ENCODE data around the gene AARS2. TPM values are rescaled to one million over a fixed set of nuclear protein-coding genes. Genes with fewer than 3 reads are reported as not detected.

The AARS2 gene
- total and polyA plus RNA-seq, 9 of the 15 experiments (the other 6 are each of a cell fraction or from before 2014, with no cell fraction given), result 0.97 to 34.0 (median 18.3) TPM

DNA sequence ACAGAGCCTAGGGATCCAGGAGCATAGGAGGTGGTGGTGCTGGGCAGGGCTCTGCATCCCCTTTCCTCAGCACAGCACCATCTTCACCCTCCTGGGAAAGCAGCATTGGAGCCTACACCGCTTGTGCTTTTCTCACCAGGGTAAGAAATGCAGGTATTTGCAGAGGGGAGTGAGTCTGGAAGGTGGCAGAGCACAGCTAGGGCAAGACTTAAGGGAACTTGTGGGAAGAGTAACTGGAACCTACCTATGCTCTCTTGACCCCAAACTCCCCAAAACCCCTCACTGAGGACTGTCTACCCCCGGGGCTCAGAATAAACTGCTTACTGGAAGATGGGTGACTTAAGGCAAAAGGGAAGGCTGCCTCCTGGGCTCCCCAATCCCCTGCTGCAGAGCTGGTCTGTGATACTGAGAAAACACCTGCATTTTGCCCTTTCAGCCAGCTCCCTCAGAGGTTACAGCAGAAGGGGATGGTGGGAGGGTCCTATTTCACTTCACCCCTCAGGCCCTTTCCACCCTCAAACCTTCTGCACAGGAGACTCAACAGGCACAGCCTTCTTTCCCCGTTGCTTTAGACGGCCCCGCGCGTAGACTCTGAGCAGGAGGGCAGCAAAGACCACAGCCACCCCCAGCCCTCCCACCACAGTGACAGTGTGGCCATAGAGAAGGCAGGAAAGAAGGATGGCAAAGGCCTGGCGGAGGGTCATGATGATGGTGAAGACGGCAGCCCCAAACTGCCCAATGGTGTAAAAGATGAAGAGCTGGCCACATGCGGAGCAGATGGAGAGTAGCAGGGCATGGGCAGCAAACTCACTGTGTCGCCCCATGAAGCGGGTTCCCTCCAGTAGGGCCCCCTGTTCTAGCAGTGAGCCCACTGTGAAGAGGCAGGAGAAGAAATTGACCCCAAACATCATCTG, 58.7 kb downstream of the AARS2 start (continued):
- TF ChIP-seq, protein P1, sequence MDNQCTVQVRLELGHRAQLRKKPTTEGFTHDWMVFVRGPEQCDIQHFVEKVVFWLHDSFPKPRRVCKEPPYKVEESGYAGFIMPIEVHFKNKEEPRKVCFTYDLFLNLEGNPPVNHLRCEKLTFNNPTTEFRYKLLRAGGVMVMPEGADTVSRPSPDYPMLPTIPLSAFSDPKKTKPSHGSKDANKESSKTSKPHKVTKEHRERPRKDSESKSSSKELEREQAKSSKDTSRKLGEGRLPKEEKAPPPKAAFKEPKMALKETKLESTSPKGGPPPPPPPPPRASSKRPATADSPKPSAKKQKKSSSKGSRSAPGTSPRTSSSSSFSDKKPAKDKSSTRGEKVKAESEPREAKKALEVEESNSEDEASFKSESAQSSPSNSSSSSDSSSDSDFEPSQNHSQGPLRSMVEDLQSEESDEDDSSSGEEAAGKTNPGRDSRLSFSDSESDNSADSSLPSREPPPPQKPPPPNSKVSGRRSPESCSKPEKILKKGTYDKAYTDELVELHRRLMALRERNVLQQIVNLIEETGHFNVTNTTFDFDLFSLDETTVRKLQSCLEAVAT (IDR thresholded peaks at IDR 0.05), result 0 out of 4 replicates have a peak, but pooled peaks of 1 of the 2 experiments have one; percentile 27
- TF ChIP-seq, protein P2, sequence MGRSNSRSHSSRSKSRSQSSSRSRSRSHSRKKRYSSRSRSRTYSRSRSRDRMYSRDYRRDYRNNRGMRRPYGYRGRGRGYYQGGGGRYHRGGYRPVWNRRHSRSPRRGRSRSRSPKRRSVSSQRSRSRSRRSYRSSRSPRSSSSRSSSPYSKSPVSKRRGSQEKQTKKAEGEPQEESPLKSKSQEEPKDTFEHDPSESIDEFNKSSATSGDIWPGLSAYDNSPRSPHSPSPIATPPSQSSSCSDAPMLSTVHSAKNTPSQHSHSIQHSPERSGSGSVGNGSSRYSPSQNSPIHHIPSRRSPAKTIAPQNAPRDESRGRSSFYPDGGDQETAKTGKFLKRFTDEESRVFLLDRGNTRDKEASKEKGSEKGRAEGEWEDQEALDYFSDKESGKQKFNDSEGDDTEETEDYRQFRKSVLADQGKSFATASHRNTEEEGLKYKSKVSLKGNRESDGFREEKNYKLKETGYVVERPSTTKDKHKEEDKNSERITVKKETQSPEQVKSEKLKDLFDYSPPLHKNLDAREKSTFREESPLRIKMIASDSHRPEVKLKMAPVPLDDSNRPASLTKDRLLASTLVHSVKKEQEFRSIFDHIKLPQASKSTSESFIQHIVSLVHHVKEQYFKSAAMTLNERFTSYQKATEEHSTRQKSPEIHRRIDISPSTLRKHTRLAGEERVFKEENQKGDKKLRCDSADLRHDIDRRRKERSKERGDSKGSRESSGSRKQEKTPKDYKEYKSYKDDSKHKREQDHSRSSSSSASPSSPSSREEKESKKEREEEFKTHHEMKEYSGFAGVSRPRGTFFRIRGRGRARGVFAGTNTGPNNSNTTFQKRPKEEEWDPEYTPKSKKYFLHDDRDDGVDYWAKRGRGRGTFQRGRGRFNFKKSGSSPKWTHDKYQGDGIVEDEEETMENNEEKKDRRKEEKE (IDR thresholded peaks at IDR 0.05; ENCODE audit: borderline replicate concordance in 1 of 2, control insufficient read depth in 1 of 2, low read depth in 2 of 2, low read length in 1 of 2), result peak in 1 of 2 experiments; percentile 79; a peak in 1 of 4 replicates
- TF ChIP-seq FOXA3 (CRISPR knock-in tag; conservative IDR thresholded peaks at IDR 0.05 in 1 of 2, IDR thresholded peaks at IDR 0.05 in 1 of 2), result no peak; a peak in 1 of 4 replicates
- no peak for TF ChIP-seq TAF7 (tag; IDR thresholded peaks at IDR 0.05)
- TF ChIP-seq CCNT2 (IDR thresholded peaks at IDR 0.05; ENCODE audit: borderline replicate concordance, extremely low read depth, insufficient read length, low read depth, low read length), result peak; percentile 62
- no peak for TF ChIP-seq CEBPG (CRISPR knock-in tag; IDR thresholded peaks at IDR 0.05)
- TF ChIP-seq CEBPG (tag; conservative IDR thresholded peaks at IDR 0.05 in 1 of 2, IDR thresholded peaks at IDR 0.05 in 1 of 2), result no peak
- TF ChIP-seq, protein P3, sequence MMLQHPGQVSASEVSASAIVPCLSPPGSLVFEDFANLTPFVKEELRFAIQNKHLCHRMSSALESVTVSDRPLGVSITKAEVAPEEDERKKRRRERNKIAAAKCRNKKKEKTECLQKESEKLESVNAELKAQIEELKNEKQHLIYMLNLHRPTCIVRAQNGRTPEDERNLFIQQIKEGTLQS (IDR thresholded peaks at IDR 0.05), result no peak
- TF ChIP-seq, protein P3 (CRISPR knock-in tag; conservative IDR thresholded peaks at IDR 0.05), result peak; percentile 83; the same call in 1 of the 2 replicates
- peak; percentile 83 for TF ChIP-seq PML (IDR thresholded peaks at IDR 0.05; ENCODE audit: low read length)
- no peak for TF ChIP-seq NFIX (CRISPR knock-in tag; IDR thresholded peaks at IDR 0.05; ENCODE audit: low read depth)
- TF ChIP-seq, protein P4, sequence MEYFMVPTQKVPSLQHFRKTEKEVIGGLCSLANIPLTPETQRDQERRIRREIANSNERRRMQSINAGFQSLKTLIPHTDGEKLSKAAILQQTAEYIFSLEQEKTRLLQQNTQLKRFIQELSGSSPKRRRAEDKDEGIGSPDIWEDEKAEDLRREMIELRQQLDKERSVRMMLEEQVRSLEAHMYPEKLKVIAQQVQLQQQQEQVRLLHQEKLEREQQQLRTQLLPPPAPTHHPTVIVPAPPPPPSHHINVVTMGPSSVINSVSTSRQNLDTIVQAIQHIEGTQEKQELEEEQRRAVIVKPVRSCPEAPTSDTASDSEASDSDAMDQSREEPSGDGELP (CRISPR knock-in tag; IDR thresholded peaks at IDR 0.05; ENCODE audit: borderline replicate concordance), result 0 out of 2 replicates have a peak, but pooled peaks have one; percentile 20
- peak; percentile 93 for TF ChIP-seq SUPT5H (IDR thresholded peaks at IDR 0.05)
- peak; percentile 82 for TF ChIP-seq RBFOX2 (IDR thresholded peaks at IDR 0.05; ENCODE audit: low read depth, low read length)
- TF ChIP-seq KDM5B (IDR thresholded peaks at IDR 0.05; ENCODE audit: insufficient replicate concordance, low read depth, low read length), result peak; percentile 22
- TF ChIP-seq ZKSCAN3 (CRISPR knock-in tag; IDR thresholded peaks at IDR 0.05), result no peak
- TF ChIP-seq, protein P5, sequence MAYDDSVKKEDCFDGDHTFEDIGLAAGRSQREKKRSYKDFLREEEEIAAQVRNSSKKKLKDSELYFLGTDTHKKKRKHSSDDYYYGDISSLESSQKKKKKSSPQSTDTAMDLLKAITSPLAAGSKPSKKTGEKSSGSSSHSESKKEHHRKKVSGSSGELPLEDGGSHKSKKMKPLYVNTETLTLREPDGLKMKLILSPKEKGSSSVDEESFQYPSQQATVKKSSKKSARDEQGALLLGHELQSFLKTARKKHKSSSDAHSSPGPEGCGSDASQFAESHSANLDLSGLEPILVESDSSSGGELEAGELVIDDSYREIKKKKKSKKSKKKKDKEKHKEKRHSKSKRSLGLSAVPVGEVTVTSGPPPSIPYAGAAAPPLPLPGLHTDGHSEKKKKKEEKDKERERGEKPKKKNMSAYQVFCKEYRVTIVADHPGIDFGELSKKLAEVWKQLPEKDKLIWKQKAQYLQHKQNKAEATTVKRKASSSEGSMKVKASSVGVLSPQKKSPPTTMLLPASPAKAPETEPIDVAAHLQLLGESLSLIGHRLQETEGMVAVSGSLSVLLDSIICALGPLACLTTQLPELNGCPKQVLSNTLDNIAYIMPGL (CRISPR knock-in tag; IDR thresholded peaks at IDR 0.05), result peak; percentile 91; the same call in 1 of the 2 replicates
